A673 (cell line): Measurements from ENCODE around the gene NDST1.

Experiments used
- EZH2 ChIP-seq: fragments of 200-600 bp; sonication (generic); IDR thresholded peaks from 2 replicates; pipeline ENCODE4 v1.6.1; 2017; ENCODE audit warnings: borderline replicate concordance, low read depth, mild to moderate bottlenecking, mixed read lengths, antibody characterized with exemption, low read length; ENCODE audit not compliant: poor library complexity, severe bottlenecking
- TF ChIP-seq, protein P1 (sequence below): fragments of 300-800, 200-600 bp; sonication (generic); conservative IDR thresholded peaks from 2 replicates; pipeline ENCODE4 v1.5.1; 2017; ENCODE audit warnings: low read depth, mild to moderate bottlenecking, antibody characterized with exemption, low read length, moderate library complexity, mixed read lengths

GRCh38 chr5:150465927-150466326, 42.0 kb upstream of the NDST1 start:
- TF ChIP-seq, protein P1, sequence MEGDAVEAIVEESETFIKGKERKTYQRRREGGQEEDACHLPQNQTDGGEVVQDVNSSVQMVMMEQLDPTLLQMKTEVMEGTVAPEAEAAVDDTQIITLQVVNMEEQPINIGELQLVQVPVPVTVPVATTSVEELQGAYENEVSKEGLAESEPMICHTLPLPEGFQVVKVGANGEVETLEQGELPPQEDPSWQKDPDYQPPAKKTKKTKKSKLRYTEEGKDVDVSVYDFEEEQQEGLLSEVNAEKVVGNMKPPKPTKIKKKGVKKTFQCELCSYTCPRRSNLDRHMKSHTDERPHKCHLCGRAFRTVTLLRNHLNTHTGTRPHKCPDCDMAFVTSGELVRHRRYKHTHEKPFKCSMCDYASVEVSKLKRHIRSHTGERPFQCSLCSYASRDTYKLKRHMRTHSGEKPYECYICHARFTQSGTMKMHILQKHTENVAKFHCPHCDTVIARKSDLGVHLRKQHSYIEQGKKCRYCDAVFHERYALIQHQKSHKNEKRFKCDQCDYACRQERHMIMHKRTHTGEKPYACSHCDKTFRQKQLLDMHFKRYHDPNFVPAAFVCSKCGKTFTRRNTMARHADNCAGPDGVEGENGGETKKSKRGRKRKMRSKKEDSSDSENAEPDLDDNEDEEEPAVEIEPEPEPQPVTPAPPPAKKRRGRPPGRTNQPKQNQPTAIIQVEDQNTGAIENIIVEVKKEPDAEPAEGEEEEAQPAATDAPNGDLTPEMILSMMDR, result no peak
- no peak for TF ChIP-seq EZH2
